Ovary (tissue), 9 donors: ENCODE results near the gene OPN3. TPM values are rescaled to one million over a fixed set of nuclear protein-coding genes. Genes with fewer than 3 reads are reported as not detected.

Experiments
- DNase-seq, 5 donors: peaks; one replicate each; pipeline ENCODE4 v3.0.0-alpha.2; 2019 to 2020
- H3K27ac ChIP-seq, 2 donors: fragments of 200-600 bp; one replicate each; pipeline versions ENCODE4 v1.5.1 to v1.8.0; 2019 to 2022
- H3K27me3 ChIP-seq: fragments of 200-600 bp; one replicate; pipeline ENCODE4 v1.8.0; 2022
- H3K36me3 ChIP-seq: fragments of 200-600 bp; sonication (generic); one replicate; pipeline ENCODE4 v1.5.1; 2019
- H3K4me1 ChIP-seq: one replicate; pipeline ENCODE4 v1.8.1; 2013; ENCODE audit warnings: mild to moderate bottlenecking, moderate library complexity; ENCODE audit not compliant: insufficient read depth
- H3K4me3 ChIP-seq: fragments of 200-600 bp; sonication (generic); one replicate; pipeline ENCODE4 v1.5.1; 2017
- H3K9me3 ChIP-seq, 2 donors: fragments of 200-600 bp in 1 of 2; sonication (generic) in 1 of 2; one replicate each; pipeline versions ENCODE4 v1.5.1 to v1.8.1; 2013 to 2019; ENCODE audit warnings: mild to moderate bottlenecking in 1 of 2, moderate library complexity in 1 of 2
- EP300 ChIP-seq: sonication (generic); formaldehyde crosslinking; IDR thresholded peaks from one replicate; pipeline ENCODE4 v1.6.1; 2017; ENCODE audit warnings: antibody characterized with exemption
- POLR2A ChIP-seq: fragments of 450-650 bp; IDR thresholded peaks from one replicate; pipeline ENCODE4 v1.6.1; 2017; ENCODE audit warnings: antibody characterized with exemption, mild to moderate bottlenecking, moderate library complexity
- WGBS, 3 donors: extraction: QIAGEN DNeasy Blood & Tissue Kit in 1 of 3; methylation state at CpG; one replicate each; pipeline versions ENCODE4 v1.1.5 to v1.1.7; 2013 to 2017; 5-methylcytosine and 5-hydroxymethylcytosine counted together
- intact Hi-C, 4 donors: fragments of 100-400 bp; cut with DNase I; formaldehyde crosslinking; loops; one replicate each; pipeline versions ENCODE4 v1.11.0 to v1.15.1; 2022 to 2023
- polyA plus RNA-seq, 2 donors: library from polyadenylated mRNA; stranded (reverse); fragments of 200-250 nt in 1 of 2; fragments of 350-450 nt in 1 of 2; fragmentation: Illumina TruSeq in 1 of 2; extraction: RNeasy Lipid Tissue Mini Kit (QIAGEN cat#74804) in 1 of 2; gene quantifications; one replicate each; pipeline ENCODE4 v1.2.3, GENCODE V29; 2013 to 2014
- total RNA-seq, 7 donors: library from RNA; depleted of rRNA in 2 of 7; stranded (reverse); fragments of >200 nt in 2 of 7; fragmentation: NEBNext Ultra II Directional in 3 of 7; extraction: Animal tissue kit (Norgen Biotek cat#: 25700) in 3 of 7; gene quantifications; one replicate each; pipeline versions ENCODE4 v1.1.0 to v1.2.4, GENCODE V29; 2016 to 2023
- TF ChIP-seq, protein P1 (sequence below), 3 donors: fragments of 450-650 bp in 2 of 3; fragments of 200-600 bp in 1 of 3; IDR thresholded peaks; one replicate each; pipeline versions ENCODE4 v1.5.1 to v1.8.0; 2016 to 2022; ENCODE audit warnings: antibody characterized with exemption in 3 of 3, mild to moderate bottlenecking in 1 of 3
- donor health status: DM: no; HTN: no; CAD: no; lungs with moderate emphysema.
- donor health status: DM: no; HTN: no; CAD: no.
- donor health status: Bipolar disorder and iron deficiency.
- donor health status: DM: yes; HTN: yes; CAD: no.
- donor health status: DM: no; HTN: no; CAD: no.
- donor health status: DM: yes; HTN: yes; CAD: no.

OPN3 gene
- total and polyA plus RNA-seq, 9 donors, result 5.3 to 30.3 (median 9.5) TPM

DNA sequence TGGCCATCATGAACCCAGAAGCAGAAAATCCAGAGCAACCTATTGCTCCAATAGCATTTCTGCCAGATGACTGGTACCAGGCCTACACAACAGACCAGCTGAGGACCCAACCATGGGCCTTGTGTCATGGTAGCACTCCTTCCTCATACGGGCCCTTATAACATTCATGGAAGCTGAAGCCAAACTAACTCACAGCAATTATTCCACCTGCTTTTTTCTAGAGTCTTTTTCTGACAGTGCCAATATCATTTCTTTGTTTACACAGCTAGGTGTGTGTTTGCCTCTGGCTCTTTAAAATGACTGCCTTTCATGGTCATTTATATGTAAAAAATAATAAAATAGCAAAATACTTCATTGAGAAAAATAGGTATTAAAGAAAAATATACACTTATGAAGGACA lies 8.0 kb upstream of the OPN3 start:
- Histone ChIP-seq H3K9me3 (no peaks in the 10 kb centered on the region), H3K4me1 (no peaks in the 10 kb centered on the region), H3K27ac (no peak overlapping the region), H3K4me3 (no peak overlapping the region), H3K36me3 (no peaks in the 10 kb centered on the region), H3K27me3 (no peaks in the 10 kb centered on the region)
- intact Hi-C loops, result no loop called here
- TF ChIP-seq EP300, result no peak
- TF ChIP-seq, protein P1, sequence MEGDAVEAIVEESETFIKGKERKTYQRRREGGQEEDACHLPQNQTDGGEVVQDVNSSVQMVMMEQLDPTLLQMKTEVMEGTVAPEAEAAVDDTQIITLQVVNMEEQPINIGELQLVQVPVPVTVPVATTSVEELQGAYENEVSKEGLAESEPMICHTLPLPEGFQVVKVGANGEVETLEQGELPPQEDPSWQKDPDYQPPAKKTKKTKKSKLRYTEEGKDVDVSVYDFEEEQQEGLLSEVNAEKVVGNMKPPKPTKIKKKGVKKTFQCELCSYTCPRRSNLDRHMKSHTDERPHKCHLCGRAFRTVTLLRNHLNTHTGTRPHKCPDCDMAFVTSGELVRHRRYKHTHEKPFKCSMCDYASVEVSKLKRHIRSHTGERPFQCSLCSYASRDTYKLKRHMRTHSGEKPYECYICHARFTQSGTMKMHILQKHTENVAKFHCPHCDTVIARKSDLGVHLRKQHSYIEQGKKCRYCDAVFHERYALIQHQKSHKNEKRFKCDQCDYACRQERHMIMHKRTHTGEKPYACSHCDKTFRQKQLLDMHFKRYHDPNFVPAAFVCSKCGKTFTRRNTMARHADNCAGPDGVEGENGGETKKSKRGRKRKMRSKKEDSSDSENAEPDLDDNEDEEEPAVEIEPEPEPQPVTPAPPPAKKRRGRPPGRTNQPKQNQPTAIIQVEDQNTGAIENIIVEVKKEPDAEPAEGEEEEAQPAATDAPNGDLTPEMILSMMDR (IDR thresholded peaks at IDR 0.05), result no peak
- no peak for TF ChIP-seq POLR2A
- WGBS, 3 donors, result 93 to 95% (median 94%) methylated on average over 1 of the region's 1 CpG
- no peak for DNase-seq

DNA sequence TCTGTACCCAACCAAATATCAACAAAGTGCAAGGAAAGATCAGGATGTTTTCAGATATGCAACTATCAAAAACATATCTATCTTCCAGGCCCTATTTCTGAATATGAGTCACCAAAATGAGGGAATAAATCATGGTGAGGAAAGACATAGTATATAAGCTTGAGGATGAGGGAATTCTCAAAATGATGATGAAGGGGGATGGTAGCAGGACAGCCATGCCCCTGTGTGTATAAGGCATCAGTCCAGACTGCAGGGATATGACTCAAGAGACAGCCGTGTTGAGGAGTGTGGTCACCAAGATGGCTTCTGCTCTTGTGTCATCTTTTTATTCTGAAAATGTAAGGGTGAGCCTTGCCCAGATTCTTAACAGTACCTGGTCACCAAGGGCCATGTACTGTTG lies 7.5 kb upstream of the OPN3 start:
- WGBS, 3 donors, result 92 to 97% (median 94%) methylated on average over 1 of the region's 1 CpG
- intact Hi-C loops, result no loop called here

DNA sequence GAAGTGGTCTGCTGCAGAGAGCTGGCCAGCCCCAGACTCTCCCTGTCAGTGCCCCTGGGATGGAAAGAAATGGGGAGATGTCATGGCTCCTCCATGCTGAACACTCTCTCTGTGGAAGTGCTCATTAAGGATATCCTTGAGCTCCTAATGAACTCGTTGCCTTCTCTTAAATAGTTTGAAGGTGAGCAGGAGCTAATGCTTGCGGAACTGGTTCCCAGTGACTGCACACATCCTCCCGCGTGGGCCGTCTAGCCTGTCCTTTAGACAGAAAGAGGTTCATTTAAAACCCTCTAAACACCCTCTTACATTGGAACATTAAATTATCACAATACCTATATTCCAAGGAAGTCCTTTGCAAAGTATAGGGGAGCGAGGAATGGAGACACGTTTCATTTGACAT lies 6.0 kb upstream of the OPN3 start:
- no peak for DNase-seq
- no peaks in the 10 kb centered on the region for H3K36me3 ChIP-seq
- intact Hi-C loops, result no loop called here
- H3K4me3 ChIP-seq, result no peak overlapping the region
- no peak for TF ChIP-seq POLR2A
- no peak for TF ChIP-seq EP300
- TF ChIP-seq, protein P1 (IDR thresholded peaks at IDR 0.05), result no peak
- 89 to 96% (median 90%) methylated on average over 7 of the region's 7 CpGs for WGBS, 3 donors
- no peaks in the 10 kb centered on the region for H3K27me3 ChIP-seq
- no peak overlapping the region for H3K27ac ChIP-seq
- H3K4me1 ChIP-seq, result no peaks in the 10 kb centered on the region
- no peaks in the 10 kb centered on the region for H3K9me3 ChIP-seq

More for the DNA sequence above, 7.5 kb upstream of the OPN3 start:
- Histone ChIP-seq H3K27me3 (no peaks in the 10 kb centered on the region), H3K4me1 (no peaks in the 10 kb centered on the region), H3K4me3 (no peak overlapping the region), H3K9me3 (no peaks in the 10 kb centered on the region), H3K27ac (no peak overlapping the region), H3K36me3 (no peaks in the 10 kb centered on the region)
- no peak for DNase-seq
- TF ChIP-seq POLR2A (no peak), EP300 (no peak)
- TF ChIP-seq, protein P1 (IDR thresholded peaks at IDR 0.05), result no peak

DNA sequence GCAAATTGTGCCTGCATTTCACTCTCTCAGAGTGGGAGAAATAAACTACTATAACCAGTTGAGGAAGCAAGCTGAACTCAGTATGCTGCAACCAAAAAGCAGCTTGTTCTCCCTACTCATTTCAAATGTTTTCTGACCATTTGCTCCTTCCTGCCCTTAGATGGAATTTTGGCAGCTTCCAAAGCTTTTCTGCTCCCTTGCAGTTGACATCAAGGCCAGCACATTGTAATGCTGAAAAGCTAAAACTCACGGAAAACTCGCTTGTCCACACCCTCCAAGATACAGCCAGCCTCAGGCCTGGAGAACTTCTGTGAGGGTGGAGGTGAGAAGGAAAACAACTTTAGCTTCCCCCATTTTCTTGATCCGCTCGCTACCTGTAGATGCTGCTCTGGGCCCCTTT lies 5.0 kb upstream of the OPN3 start:
- intact Hi-C loops, result no loop called here

More for the DNA sequence above, 5.0 kb upstream of the OPN3 start:
- no peaks in the 10 kb centered on the region for H3K27me3 ChIP-seq
- H3K4me3 ChIP-seq, result no peak overlapping the region
- H3K9me3 ChIP-seq, result no peaks in the 10 kb centered on the region
- TF ChIP-seq, protein P1 (IDR thresholded peaks at IDR 0.05), result no peak
- TF ChIP-seq POLR2A (no peak), EP300 (no peak)
- no peaks in the 10 kb centered on the region for H3K4me1 ChIP-seq
- no peaks in the 10 kb centered on the region for H3K36me3 ChIP-seq
- 34 to 54% (median 36%) methylated on average over 4 of the region's 4 CpGs for WGBS, 3 donors
- peak overlapping the region in 1 of 2 donors; percentile 63 for H3K27ac ChIP-seq
- peak in 4 of 5 donors; percentile 29 to 35 (median 32) for DNase-seq
